Medulla oblongata (tissue), 1 donor: ENCODE measurements around the gene RFX3.

Experiments used
- DNase-seq: peaks from one replicate; pipeline ENCODE4 v3.0.0-alpha.2; 2015; ENCODE audit errors: extremely low spot score

Gene RFX3

DNA sequence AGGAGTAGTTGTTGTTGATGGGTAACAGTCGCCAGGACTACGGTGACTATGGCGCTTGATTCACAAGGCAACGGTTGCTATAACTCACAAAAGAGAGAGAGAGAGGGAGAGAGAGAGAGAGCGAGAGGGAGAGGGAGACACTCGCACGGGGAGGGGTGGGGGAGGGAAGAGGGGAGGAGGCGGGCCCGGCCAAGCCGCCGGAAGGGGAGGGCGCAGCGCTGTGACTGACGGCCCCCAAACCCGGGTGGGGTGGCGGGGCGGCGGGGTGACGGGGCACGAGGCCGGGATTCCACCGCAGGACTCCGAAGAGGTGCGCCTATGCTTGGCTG is at the start of gene RFX3:
RFX3 (minus strand) TSS at position 166 of the 329 bp plus-strand sequence. CDS start 130,413 bp downstream, outside the sequence.
- DNase-seq, result peak; percentile 97

DNA sequence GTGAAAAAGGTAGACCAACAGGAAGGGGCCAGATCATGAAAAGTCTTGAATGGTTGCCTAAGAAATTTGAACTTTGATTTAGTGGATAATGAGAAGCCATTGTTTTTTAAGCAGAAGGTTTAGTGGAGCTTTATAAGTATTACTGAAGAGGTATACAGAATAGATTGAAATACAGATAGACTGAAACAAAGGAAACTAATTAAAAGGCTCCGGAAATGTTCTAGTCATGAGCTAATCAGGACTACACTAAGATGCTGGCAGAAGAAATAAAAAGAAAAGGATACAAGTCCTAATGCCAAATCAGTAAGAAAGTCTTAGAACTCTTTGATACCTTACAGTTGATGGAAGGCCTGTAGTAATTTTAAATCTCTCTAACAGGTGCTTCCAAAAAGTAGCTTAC is 45.7 kb upstream of the RFX3 start:
- no peak for DNase-seq

DNA sequence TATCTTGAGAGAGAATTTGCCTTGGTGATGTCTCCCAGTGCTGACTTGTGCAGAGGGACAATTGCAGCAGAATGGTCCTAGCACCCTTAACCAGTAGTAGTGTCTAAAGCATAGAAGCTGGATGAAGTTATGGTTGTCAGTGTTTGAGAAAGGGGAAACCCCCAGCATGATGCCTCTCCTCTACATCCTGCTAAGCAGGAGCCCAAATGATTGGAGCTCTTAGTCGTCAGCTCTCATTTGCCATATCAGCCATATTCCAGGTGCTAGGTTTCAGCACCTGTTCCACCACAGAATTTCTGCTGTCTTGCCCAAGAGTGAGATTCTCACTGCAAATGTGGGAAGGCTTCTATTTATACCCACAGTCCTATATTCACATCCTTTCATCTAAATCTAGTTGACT is 43.7 kb upstream of the RFX3 start:
- no peak for DNase-seq

DNA sequence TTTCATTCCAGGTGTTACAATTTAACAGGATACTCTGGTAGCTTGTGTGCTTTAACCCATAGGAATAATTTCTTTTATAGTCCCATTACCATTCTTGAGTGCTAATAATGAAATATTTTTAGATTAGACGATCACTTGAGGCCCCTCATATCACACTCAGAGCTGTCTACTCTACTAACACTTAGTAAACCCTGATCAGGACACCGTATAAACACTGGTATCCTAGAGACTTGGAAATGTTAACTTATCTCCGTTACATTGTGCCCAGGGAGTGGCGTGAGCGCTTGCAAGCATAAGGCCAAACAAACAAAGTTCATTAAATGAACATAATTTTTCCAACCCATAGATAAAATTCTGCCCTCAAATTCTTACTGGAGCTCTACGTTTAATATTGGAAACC is 42.2 kb upstream of the RFX3 start:
- DNase-seq, result no peak

DNA sequence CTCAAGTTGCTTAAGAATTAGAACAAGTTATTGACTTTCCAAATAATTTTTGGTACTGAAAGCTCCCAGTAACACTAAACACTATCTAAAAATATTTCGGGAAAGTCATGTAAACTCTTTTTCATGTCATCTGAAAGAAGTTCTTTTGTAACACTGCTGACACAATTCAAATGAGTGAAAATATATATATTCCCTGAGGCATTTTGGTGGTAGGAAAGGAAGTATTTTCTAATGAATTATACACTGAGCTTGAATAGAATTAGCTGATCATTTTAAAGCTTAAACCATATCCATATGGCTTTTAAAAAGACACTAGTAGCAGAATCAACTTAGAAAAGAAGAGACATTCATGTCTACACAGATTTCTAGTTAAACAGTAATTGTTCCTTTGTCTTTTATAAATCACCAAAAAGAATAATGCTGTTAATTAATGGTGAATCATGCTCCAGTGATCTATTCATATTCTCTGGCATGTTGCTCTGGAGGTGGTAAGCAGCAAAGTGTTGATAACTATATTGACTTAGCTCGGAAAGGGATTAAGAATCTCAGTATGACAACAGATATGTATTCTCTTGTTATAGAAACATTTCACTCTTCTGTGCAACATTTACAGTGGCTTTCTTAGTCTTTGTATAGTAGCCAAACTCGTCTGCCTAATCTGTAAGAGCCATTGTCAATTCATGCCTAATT is 27.4 kb upstream of the RFX3 start:
- DNase-seq, result no peak

DNA sequence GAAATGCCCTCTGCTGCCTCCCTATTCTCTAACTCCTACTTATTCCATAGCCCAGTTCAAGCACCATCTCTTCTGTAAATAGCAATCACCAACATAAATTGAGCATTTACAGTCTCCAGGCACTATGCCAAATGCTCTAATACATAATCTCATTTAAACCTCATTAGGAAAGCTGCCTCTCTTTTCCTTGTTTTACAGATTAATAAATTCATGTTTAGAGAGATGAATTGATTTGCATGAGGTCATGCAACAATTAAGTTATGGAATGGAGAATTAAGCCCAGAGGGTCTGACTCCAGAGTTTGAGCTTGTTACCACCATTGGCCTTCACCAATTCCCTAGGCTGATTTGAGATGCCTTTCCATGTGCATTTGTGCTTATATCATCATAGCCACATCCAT is 23.4 kb upstream of the RFX3 start:
- DNase-seq, result no peak

DNA sequence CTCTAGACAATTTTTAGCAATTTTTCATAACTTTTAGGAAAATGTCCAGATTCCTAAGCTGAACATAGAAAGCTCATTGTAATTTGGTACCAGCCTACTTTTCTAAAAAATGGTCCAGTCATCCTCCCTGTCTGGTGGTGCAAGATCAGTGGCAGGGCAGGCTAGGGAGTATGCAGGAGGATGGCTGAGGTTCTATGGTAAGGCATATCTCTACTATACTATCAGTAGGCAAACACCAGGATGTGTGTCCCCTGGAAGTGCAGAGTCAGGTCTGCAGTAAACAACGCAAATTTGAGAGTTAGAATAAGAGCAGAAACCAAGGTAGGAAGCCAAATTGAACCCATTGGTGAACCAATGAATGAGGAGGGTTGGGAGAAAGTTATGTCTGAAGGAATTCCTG is 22.8 kb upstream of the RFX3 start:
- no peak for DNase-seq

DNA sequence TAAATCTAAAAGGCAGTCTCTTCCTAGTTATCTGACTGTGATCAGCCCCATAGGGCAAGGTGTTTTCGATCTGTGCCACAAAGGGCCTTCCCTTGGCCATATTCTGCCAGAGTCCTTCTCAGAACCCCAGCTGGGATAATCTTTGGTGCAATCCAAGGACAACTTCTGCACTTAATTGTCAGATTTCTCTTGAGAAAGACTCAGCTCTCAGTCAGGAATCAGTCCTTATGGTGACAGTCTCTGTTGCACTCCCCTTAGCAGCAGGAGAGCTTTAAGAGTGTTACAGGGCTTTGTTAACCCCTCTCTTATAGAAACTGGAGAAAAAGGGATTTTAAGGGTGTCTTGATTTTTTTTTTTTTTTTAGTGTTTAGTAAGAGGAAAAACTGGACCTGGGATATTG is 15.4 kb upstream of the RFX3 start:
- no peak for DNase-seq

DNA sequence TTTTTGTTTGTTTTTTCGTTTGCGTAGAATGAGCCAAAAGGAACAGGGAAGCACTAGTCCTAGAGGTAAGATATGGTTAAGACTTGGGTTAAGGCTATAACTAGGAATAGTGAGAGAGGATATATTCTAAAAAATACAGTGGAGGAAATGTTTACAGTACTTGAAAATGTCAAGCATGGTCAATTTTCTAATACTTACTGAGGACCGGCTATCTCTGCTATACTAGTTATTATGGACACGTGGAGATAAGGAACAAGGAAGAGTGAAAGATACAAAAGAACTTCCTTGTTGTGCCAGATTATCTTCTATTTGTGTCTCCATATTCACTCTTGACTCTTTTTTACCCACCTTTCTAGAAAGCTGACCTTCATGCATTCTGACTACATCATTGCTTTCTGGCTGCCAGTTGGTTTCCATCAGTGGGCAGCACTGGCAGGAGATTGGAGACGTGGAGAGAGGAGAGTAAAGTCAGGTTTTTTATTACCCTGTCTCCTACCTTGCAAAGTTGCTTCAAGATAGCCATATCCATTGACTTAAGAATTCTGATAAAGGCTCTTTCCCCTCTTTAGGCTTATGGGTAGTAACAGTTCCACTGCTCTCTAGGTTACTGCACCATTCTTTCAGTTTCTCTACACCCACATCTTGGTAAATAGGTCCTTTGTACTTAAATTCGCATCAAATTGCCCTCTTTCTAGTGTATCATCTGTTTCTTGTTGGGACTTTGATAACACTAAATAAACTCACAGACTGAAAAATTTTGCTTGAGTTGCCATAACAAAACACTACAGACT is 9.0 kb upstream of the RFX3 start:
- DNase-seq, result no peak

DNA sequence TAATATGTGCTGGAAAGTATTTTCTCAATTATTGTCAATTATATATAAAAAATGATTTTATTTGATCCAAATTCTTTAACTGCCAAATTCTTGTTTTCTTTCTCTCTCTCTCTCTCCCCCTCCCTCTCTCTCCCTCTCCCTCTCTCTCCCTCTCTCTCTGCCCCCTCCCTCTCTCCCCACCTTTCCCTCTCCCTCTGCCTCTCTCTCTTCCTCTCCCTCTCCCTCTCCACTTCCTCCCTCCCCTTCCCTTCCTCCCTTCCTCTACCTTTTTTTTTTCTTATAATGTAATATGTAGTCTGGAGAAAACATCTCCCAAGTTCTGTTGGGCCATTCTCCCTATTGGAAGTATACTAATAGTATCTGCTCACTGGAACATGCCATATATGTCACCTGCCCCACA is 6.4 kb upstream of the RFX3 start:
- DNase-seq, result no peak

DNA sequence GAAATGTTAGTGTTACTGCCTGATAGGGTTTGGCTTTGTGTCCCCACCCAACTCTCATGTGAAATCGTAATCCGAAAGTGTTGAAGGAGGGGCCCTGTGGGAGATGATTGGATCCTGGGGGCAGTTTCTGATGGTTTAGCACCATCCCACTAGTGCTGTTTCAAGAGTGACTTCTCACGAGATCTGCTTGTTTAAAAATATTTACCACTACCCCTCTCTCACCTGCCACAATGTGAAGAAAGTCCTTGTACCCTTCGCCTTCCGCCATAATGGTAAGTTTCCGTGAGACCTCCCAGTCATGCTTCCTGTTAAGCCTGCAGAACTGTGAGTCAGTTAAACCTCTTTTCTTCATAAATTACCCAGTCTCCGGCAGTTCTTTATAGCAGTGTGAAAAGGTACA is 2.6 kb upstream of the RFX3 start:
- no peak for DNase-seq

DNA sequence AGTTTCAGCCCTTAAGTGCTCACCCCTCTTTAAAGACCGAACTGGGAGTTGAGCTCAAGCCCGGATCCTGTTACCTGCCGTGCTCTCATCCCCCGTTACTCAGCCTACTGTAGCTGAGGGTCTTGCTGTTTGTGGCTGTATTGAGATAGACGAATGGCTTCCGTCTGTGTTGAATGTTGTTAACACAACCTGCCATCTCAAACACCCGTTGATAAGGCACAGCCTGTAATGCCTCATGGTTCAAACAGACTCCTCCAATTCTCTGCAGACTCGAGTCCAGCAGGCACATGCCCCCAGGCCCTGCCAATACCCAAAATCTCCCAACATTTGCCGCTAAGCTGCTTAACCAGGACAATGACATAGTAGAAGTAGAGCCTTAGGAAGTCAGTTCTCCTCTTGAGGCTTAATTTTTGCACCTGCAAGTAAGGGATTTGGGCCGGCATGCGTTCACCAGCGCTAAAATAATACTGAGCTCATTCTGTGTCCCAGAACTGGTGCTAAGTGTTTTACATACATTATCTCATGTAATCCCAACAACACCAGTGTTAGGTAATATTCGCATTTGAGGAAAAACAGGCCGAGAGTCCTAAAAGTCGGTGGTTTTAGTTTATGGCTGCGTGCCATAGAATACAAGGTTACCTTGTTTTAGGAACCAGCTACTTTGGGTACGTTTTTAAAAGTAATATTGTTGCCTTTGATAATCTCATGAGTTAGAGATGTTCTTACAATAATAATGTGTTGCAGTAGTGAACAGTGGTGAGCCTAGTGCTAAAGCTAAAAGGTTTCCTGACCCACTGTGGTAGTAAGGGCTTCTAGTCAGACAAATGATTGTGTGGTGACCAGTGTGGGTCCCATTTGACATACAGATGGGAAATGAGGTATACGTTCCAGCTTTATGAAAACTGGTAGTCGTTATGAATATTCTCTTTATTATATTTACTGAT is 1.5 kb upstream of the RFX3 start:
- DNase-seq, result peak; percentile 68

DNA sequence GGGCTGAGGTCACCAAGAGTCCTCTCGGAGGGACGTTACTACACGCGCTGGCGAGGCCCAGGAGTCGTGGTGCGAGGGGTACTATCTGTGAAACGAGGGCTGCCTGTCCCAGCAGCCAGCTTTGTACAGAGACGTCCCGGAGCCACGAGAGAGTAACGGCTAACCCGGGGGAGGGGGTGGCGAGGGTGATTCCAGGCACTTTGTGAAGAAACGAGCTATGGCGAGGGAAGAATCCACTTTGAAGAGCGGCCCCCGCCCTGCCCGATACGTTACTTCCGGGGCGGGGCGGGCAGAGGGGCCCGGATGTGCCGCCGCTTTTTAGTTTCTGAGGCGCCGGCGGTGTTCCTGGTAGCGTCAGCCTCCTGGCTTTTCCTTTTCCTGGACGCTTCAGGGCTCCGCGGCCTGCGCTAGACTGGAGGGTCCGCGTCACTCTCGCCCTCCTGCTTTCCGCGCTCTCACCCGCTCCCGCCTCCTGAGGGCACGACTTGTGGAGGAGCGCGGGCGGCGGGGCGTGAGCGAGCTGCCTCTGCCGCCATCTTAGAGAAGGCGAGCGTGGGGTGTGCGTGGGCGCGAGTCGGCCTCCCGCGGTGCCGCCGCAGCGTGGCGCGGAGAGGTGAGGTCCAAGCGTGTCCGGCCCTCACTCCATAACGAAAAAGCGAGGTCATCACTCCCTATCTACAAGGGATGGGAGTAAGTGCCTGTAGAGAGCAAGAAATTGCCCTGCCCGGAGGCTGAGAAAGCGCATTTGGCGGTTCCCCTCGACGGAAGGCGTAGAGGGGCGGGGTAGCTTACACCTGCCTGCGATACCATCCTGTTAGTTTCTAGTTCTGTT is 580 bp upstream of the RFX3 start:
- DNase-seq, result peak; percentile 90

DNA sequence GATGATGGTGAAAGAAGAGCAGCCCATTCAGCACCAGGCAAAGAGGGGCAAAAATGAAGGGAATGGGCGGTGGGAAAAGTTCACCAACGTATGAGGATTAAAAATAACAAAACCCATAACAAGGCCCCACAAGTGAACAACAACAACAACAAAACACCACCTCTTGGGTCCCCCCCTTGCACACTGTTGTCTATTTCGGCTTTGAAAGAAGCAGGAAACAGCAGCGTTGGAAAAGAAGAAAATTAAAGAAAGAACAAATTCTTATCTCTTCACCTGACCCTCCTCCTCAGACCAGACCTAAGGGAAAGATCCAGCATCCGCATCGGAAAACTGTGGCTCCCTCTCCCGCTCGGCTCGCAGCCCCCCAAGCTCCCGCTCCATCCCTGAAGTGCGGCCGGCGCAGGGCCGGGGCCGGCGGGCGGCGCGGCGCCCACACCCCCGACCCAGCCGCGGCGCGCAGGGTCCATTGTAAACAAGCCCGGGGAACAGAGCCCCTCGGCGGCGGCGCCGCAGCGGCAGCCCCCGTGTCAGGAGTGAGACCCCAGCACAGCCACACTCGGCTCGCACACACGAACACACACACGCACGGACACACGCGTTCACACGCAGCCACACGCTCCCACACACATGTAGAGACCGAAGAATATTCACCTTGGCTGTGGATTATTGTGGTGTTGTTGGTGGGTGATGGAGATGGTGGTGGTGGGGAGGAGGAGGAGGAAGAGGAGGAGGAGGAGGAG is 535 bp downstream of the RFX3 start:
- DNase-seq, result no peak

DNA sequence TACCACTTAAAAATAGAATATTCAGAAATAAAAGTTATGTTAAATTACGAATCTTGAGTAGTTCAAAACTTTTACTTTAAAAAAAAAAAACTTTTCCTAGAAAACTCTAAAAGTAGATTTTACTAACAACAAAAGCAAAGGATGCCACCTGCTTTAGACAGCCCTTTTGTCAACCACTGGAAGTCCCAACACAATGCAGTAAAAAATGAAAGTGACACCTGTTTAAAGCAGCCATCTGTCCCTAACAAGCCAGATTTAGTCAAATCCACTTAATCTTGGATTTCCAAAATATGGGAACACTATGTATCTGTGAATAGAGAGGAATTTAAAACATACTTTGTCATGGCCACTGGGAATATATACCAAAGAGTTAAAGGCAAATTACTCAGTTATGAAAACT is 3.8 kb downstream of the RFX3 start:
- no peak for DNase-seq

DNA sequence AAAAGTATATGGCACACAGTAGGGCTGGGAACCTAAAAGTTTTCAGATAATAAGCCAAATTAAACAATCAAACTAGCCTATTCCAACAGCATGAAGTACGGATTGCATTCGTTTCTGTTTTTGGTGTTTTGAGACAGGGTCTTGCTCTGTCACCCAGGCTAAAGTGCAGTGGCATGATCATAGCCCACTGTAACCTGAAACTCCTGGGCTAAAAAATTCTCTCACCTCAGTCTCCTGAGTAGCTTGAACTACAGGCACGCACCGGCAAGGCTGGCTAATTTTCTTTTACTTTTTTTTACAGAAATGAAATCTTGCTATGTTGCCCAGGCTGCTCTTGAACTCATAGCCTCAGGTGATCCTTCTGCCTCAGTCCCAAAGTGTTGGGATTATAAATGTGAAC is 5.2 kb downstream of the RFX3 start:
- DNase-seq, result no peak

DNA sequence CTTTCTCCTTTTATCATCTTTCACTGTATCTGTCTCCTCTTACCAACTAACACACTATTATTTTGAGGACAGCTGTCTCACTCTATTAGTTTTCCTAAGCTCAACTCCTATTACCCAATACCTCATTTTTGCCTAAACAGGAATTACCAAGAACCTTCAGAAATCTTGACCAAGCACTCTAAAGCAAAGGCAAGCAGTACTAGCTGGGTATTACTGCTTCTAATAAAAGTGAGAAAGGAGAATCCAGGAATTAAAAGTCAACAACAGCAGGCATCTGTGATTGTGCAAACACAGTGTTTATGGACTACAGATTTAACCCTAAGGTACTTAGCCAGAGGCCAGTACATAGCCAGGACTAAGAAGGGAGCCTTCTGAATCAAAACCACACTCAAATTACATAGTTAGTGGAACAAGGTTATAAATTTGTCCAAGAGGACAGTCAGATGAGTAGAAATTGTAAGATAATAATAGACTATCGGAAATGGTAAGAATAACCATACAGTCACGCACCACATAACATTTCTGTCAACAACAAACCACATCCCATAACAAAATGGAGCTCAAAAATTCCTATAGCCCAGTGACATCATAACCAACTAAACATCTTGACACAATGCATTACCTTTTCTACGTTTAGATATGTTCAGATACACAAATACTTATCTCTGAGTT is 8.3 kb downstream of the RFX3 start:
- DNase-seq, result no peak

DNA sequence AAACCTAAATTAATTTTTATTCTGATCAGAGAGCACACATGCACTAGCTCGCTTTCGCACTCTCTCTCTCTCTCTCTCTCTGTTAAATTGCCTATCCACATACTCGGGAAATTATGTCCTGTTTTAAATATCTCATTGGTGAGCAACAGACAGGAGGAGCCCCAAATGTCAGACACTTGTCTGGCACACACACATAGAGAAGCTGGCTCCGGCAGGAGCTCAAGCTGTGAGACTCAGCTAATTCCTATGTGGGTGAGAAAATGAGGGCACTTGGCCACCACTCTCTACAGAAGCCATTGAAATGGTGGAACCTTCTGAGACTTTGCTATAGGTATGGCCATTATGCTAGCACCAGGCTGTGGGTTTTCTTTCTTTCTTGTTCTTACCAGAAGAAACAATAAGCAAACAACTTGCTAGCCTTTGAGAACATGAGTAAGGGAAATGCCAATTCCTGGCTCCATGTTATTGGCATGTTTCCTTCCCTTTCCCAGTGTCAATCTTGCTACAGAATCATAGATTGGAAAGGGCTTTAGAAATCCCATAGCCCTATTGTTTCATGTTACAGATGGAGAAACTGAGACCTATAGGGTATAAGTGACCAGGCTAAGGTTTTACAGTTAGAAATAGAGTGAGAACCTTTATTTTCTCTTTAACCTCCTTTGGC is 9.0 kb downstream of the RFX3 start:
- DNase-seq, result no peak

DNA sequence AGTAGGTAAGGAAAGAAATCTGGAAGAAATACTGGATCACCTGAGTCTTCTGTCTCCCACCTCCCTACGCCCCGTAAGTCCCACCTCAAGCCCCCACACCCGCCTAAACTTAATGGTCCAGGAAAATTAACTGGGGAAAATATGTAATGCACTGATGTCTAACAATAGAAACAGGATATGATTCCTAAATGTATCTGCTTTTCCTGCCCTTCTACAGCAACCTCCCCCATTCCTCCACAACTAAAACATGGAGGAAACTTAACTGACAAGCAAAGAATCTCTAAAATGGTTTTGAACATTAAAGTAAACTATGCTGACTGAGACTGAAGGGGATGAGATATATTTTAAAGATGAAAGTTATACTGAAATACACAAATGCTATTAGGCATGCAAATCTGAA is 10.4 kb downstream of the RFX3 start:
- DNase-seq, result no peak

DNA sequence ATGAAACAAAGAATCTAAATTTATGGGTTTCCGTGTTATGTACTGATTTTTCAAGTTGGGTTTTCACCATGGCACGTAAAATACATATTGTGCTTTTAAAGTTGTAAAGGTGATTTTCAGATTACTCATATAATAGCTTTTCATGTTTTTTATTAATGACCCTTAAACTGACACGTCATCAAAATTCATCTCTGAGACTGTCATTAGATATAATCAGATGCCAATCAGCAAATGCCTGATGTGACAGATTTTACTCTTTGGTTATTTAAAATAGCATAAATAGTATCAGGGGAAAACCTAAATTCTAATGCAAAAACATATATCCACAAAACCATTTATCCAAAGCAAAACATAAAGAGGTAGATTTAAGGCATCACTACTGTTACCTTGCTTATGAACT is 11.0 kb downstream of the RFX3 start:
- DNase-seq, result no peak
